DOHH2 (cell line): Measurements from ENCODE around the gene EIF2B2.

Source experiments
- EZH2phosphoT487 ChIP-seq: fragments of 200-600 bp; sonication (generic); IDR thresholded peaks from 2 replicates; pipeline ENCODE4 v1.6.1; 2017; ENCODE audit warnings: borderline replicate concordance, mild to moderate bottlenecking, antibody characterized with exemption, low read length, moderate library complexity, mixed read lengths
- TF ChIP-seq, protein P1 (sequence below): fragments of 200-600 bp; sonication (generic); IDR thresholded peaks from one replicate; pipeline ENCODE4 v1.5.1; 2014; ENCODE audit warnings: antibody characterized with exemption, mild to moderate bottlenecking, low read depth, low read length; ENCODE audit not compliant: poor library complexity, severe bottlenecking

DNA sequence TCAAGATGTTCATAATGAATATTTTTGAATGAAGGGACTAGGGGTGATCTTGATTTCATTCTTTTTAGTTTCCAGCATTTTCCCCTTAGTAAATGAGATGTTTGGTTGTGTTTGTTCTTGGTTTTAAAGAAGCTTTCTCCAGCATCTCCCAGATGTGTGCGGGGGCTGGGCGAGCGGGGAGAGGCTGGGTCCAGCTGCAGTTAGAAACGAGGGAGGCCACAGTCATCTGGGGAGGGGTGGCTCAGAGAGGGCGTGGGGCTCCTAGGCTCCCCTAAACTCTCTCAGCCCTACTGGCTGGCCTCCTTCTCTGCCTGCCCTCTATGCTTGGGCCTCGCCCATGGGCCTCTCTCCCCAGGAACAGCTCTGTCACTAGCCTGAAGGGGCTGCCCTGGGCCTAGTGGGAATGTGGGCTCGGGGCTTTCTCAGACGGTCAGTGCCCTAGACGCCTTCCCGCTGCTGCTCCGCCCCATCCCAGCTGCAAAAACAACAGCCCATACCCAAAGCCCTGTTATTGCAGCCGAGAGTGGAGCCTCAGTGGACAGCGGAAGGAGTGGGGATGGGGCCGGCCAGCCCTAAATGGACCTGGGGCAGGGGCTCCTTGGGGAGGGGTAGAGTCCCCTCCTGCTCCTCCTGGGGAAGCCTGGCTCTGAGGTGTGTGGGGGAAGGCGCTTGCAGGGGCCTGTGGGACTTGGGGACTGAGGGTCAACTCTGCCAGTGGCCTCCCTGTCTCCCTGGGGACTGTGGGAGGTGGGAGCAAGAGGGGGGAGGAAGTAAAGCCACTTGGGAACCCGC is 18.3 kb upstream of the EIF2B2 start:
- TF ChIP-seq, protein P1, sequence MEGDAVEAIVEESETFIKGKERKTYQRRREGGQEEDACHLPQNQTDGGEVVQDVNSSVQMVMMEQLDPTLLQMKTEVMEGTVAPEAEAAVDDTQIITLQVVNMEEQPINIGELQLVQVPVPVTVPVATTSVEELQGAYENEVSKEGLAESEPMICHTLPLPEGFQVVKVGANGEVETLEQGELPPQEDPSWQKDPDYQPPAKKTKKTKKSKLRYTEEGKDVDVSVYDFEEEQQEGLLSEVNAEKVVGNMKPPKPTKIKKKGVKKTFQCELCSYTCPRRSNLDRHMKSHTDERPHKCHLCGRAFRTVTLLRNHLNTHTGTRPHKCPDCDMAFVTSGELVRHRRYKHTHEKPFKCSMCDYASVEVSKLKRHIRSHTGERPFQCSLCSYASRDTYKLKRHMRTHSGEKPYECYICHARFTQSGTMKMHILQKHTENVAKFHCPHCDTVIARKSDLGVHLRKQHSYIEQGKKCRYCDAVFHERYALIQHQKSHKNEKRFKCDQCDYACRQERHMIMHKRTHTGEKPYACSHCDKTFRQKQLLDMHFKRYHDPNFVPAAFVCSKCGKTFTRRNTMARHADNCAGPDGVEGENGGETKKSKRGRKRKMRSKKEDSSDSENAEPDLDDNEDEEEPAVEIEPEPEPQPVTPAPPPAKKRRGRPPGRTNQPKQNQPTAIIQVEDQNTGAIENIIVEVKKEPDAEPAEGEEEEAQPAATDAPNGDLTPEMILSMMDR = no peak
- TF ChIP-seq EZH2phosphoT487 = no peak
